Measurements from ENCODE around the gene MYO1F.

GRCh38 chr19:8477889-8478288 is 99.4 kb downstream of the MYO1F start:
- TF ChIP-seq CTCF (IDR thresholded peaks at IDR 0.05) = no peak
- no peak for TF ChIP-seq POLR2A (IDR thresholded peaks at IDR 0.05)
